GM12874 (cell line): ENCODE data around the gene OR4D1.

Source experiments
- CTCF ChIP-seq: IDR thresholded peaks from 2 replicates; pipeline ENCODE4 v1.5.1; 2011; ENCODE audit warnings: low read depth, mild to moderate bottlenecking, control low read depth, low read length, moderate library complexity; ENCODE audit not compliant: insufficient read depth

Gene OR4D1

GRCh38 chr17:58174871-58175270, 26.7 kb downstream of the OR4D1 start:
- TF ChIP-seq CTCF = no peak

- TF ChIP-seq CTCF = no peak
Observed at GRCh38 chr17:58176200-58176599, 28.0 kb downstream of the OR4D1 start.

- TF ChIP-seq CTCF = no peak
Observed at GRCh38 chr17:58181796-58182195, 33.6 kb downstream of the OR4D1 start.

GRCh38 chr17:58183514-58183913, 35.3 kb downstream of the OR4D1 start:
- TF ChIP-seq CTCF = no peak

DNA sequence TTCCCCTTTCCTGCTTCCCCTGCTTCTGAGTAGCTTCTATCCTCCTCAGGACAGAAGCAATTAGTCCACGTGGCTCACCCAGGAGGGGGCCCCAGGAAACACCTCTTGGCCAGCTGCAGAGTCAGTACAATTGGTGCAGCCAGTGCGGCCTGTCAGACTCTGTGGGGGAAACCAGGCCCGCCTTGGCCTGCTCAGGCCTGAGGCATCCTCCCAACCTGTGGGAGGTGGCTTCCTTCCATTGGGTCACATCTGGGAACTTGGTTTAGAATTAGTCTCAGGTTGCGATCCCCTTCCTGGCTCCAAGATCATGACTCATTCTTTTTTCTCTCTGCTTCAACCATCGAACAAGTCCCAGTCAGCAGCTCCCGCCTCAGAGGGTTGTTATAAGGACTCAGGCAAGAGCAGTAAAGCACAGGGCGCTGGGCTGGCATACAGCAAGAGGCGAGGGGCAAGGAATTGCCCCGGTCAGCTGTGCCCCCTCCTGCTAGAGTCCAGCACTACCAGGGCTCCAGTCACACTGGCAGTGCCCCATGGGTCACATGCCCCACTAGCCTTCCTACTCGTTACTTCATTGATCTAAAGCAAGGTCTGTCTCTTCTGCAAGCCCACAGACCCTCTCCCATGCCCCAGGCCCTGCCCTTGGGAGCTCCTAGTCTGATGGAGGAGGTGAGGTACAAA, 36.3 kb downstream of the OR4D1 start:
- TF ChIP-seq CTCF = no peak

DNA sequence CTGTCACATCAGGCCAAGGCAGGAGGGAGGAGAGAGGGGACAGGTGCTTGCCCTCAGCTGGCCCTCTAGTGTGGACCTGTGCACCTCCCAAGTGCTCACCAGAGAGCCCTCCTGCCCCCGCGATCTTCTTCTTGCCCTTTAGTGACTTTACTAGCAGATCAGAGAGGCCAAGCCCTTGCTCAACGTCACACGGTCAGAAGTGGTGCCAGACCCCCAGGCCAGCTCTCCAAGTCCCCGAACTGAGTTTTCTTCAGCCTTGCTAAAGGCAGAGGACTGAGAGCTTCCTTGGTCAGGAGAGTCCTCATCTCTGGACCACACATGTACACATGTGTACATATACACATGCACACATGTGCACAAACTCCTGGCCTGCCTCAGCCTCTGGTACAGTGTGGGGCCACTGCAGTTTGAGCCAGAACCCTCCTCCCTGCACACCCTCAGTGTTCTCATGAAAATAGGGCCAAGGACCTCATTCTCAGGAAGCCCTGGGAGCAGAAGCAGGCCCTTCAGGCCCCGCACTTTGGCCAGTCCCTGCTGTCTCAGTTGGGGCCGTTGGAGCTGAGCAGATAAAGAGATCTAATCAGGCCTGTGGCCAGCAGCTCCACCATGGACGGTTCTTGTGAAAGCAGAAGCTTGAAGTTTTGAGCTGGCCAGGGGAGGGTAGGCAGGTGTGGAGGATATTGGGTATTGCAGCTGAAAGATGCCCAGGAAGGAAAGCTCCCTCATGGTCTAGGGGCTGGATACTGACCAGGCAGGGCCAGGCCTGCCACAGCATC, 37.0 kb downstream of the OR4D1 start:
- no peak for TF ChIP-seq CTCF

- TF ChIP-seq CTCF = no peak
Observed at GRCh38 chr17:58186591-58186990, 38.4 kb downstream of the OR4D1 start.
